ENCODE data around the gene SLC4A1AP. TPM values are rescaled to one million over a fixed set of nuclear protein-coding genes. Genes with fewer than 3 reads are reported as not detected.
"Not testable (repeated sequence)": the region's sequence is repeated elsewhere in the genome, so short reads cannot be mapped to it uniquely, and the experiment has no call there.

The SLC4A1AP gene
- total RNA-seq, 1 donor from 2014 or later: 17.4 TPM

GRCh38 chr2:27651056-27651455, 12.6 kb upstream of the SLC4A1AP start:
- DNase-seq (ENCODE audit: low spot score): no peak

DNA sequence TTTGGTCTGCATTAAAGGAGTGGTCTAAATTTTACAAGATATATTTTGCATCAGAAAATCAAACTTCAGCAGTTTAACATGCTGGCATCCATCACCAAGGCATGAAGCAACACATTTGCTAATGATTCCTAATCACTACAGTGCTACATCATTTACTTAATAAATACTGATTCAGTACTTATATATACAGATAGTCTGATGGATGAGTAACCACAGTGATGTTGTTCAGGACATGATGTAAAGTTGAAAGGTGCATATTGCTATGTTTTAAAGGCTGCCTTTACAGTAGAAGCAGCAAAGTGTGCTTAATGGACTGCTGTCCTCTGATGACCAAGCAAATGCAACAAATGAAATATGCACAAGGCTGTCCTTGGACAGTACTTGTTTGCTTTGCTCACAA, 11.3 kb upstream of the SLC4A1AP start:
- no peak for DNase-seq (ENCODE audit: low spot score)

DNA sequence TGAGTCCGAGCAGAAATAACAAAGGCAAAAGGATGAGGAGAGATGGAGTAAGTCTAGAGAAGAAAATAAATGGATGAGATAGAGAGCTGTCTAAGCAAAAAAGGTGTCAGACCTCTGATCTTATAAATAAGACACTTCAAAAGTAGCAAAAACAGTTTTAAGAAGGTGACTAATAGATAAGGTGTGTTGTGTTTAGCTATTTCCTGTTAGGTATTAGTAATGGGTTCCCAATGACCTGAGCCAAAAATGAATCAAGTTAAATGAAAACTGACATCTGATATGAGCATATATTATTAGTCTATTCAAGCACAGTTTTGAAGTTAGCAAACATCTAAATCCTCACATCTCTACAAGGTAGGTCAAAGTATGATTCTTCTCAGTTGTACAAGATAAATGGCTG, 10.9 kb upstream of the SLC4A1AP start:
- DNase-seq (ENCODE audit: low spot score): no peak

DNA sequence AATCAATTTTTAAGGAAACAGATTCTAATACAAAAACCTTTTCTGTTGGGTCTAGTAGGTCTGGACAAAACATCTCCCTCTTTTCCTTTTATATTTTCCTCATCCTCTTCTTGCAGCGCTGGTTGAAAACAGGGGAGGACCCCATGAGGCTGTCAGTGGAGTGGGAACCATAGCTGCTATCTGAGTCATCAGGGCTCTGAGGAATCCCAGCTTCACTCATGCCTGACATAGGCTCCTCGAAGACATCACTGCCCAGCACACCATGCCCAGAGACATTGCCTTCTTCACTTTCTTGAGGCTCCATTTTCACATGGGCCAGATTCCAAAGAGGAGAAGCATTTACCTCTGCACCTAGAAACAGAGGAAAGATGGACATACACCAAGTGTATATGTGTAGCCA, 10.3 kb upstream of the SLC4A1AP start:
- DNase-seq (ENCODE audit: low spot score): no peak

- no peak for DNase-seq (ENCODE audit: low spot score)
These were observed 8.3 kb upstream of the SLC4A1AP start for GRCh38 chr2:27655155-27655951.

DNA sequence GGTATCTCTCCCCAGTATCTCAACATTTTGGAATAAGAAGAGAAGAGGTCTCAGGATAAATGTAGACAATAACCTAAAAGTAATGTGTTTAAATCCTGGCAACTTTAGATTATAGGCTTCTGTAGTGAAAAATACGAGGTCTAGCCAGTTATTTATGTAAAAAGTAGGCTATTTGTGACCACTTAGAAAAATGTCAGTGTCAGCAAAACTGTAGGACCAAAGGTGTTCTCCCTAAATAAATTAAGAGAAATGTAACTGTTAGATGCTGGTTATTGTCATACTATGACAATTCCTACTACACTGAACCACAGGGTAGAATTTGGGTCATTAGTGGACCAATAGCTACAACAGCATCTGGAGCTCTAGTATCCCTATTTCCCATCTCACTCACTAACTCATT, 2.3 kb upstream of the SLC4A1AP start:
- DNase-seq (ENCODE audit: low spot score): no peak

DNA sequence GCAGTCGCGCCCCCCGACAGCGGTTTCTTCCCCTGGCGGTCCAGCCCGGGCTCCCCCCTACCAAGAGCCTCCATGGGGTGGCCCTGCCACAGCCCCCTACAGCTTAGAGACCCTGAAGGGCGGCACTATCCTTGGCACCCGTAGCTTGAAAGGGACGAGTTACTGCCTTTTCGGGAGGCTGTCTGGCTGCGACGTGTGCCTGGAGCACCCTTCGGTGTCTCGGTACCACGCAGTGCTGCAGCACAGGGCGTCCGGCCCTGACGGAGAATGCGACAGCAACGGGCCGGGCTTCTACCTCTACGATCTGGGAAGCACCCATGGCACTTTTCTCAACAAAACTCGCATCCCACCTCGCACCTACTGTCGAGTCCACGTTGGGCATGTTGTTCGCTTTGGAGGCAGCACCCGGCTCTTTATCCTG, 475 bp downstream of the SLC4A1AP start:
- no peak for DNase-seq (ENCODE audit: low spot score)

- DNase-seq (ENCODE audit: low spot score): no peak
These were observed 1.1 kb downstream of the SLC4A1AP start for GRCh38 chr2:27664622-27665363.

DNA sequence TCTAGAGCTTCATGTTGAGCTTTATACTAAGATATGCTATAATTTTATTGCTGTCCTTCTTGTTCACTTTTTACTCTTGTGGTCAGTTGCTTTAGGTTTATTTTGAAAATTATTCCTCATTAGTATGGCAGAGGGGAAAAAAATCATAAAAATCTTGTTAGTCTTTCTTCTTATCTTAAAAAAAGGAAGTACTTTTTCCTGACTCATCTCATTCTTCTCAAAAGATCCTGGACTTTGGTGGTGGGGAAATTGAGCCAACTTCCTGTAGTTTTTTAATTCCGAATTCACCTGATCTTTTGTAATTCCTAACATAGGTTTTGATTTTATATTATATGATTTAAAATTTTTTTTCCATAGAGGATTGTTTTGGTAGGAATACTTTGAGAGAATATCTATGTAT, 3.8 kb downstream of the SLC4A1AP start:
- DNase-seq (ENCODE audit: low spot score): no peak

- DNase-seq (ENCODE audit: low spot score): no peak
These were observed 7.5 kb downstream of the SLC4A1AP start for GRCh38 chr2:27671235-27671634.

DNA sequence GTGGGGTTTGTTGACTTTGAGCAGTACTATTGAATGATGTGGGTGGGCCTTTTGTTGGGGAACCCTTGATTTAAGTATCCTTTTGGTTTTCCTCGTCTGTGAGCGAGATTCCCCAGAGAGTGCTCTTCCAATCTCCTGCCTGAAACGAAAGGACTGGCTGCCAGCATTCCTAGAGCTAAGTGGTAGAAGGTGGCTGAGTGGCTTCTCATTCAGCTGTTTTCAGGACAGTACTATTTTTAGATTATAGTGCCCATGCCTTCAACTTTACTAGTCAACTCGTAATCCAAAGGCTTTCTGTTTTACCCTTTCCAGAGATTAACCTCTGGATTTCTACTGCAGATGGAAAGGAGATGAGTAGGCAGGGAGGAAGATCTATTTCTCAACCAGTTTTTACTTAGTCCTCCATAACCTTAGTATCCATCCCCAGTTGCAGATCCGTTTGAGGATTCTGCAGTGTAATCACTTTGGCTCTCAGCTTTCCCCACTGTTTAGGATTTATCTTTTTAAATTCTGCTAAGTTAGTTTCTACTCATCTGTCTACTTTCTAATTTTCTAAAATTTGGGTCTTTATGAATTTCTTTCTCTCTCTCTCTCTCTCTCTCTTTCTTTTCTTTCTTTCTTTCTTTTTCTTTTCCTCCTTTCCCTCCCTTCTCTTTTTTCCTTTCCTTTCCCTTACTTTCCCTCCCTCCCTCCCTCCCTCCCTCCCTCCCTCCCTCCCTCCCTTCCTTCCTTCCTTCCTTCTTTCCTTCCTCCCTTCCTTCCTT, 9.2 kb downstream of the SLC4A1AP start:
- no peak for DNase-seq (ENCODE audit: low spot score)

- no peak for DNase-seq (ENCODE audit: low spot score)
These were observed 16.9 kb downstream of the SLC4A1AP start for GRCh38 chr2:27680571-27680970.

DNA sequence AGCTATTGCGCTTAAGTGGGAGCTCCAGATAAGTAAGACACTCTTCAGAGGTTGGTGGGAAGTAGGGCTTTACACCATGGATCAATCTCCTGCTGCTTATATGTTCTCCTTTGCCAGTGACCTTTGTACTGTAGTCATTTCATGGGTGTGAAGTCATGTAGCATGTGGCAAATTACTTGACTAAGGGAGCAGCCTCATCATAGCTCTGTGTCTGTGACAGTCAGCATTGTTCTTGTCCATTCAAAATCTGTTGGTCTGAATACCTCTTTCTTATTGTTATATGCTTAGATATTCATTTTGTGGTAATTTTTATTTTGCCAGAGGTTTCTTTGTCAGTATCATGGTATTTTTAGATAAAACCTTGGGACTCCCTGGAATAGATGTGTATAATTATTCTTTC, 18.2 kb downstream of the SLC4A1AP start:
- DNase-seq (ENCODE audit: low spot score): peak; percentile 24

DNA sequence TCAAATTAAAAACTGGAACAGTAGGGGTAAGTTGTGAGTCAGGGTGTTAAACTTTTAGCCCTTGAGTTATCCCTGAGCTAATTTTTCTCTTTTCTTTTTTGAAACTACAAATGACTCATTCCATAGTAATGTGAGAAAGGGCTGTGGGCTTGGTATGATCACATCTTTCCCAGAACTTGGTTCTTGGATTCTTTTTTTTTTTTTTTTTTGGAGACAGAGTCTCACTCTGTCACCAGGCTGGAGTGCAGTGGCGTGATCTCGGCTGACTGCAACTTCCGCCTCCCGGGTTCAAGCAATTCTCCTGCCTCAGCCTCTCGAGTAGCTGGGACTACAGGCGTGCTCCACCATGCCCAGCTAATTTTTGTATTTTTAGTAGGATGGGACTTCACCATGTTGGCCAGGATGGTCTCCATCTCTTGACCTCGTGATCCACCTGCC, 18.7 kb downstream of the SLC4A1AP start:
- not testable (repeated sequence) for DNase-seq (ENCODE audit: low spot score)

- peak; percentile 91 for DNase-seq (ENCODE audit: low spot score)
These were observed 19.8 kb downstream of the SLC4A1AP start for GRCh38 chr2:27683390-27684071.

- not testable (repeated sequence) for DNase-seq (ENCODE audit: low spot score)
These were observed 21.3 kb downstream of the SLC4A1AP start for GRCh38 chr2:27685006-27685405.

DNA sequence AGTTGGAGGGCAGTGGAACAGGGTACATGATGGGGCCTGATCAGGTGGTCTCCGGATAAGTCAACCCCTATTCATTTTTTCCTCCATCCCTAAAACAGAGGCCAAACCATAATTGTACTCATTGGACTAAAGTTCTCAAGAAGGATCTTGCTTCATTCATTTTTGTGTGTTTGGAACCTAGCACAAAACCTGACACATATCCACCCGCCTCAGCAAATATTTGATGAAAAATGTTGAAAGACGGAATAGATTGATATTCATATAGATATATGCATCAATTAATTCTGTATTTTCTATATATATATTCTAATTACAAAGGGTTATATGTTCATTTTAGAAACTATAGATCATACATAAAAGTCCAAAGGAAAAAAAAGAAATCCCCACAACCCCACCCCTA, 21.9 kb downstream of the SLC4A1AP start:
- DNase-seq (ENCODE audit: low spot score): no peak

DNA sequence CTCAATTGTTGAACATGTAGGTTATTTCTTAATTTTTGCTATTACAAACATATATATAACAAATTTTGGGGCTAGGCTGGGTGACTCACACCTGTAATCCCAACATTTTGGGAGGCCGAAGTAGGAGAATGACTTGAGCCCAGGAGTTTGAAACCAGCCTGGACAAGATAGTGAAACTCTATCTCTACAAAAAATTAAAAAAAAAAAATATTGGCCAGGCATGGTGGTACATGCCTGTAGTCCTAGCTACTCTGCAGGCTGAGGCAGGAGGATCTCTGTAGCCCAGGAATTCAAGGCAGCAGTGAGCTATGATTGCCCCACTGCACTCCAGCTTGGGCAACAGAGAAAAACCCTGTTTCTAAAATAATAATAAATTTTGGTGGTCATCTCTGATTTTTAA, 23.5 kb downstream of the SLC4A1AP start:
- no peak for DNase-seq (ENCODE audit: low spot score)

- DNase-seq (ENCODE audit: low spot score): no peak
These were observed 25.7 kb downstream of the SLC4A1AP start for GRCh38 chr2:27689424-27689823.

DNA sequence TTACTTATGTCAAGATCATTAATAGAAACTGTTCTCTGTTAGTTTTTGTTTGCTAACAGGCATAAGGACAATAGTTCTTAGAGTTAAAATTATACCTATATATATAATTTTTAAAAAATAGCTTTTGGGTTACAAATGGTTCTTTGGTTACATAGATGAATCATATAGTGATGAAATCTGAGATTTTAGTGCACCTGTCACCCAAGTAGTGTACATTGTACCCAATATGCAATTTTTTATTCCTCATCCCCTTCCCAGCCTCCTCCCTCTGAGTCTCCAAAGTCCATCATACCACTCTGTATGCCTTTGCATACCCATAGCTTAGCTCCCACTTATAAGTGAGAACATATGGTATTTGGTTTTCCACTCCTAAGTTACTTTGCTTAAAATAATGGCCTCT, 26.4 kb downstream of the SLC4A1AP start:
- DNase-seq (ENCODE audit: low spot score): no peak

DNA sequence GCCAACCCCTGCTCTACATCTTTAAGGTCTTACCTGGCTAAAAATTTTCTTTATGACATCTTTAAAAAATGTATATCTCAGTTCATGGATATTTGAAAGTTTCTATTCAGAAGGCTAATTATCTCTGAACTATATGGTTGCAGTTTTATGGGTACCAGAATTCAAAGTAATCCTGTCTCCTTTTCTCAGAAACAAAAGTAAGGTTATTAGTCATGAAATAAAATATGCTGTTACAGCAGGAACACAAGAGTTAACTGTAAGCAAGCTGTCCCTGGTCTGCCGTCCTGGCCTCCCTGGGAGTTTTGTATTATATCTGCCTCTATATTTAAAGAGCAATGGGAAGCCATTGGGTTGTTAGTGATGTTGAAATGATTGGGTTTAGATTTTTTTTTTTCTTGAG, 34.0 kb downstream of the SLC4A1AP start:
- no peak for DNase-seq (ENCODE audit: low spot score)

- DNase-seq (ENCODE audit: low spot score): no peak
These were observed 38.0 kb downstream of the SLC4A1AP start for GRCh38 chr2:27701676-27702075.
